CD4-positive, alpha-beta memory T cell (primary cell): ENCODE data around the gene TMEM231. TPM values are rescaled to one million over a fixed set of nuclear protein-coding genes. Genes with fewer than 3 reads are reported as not detected.
"Not testable (repeated sequence)": the region's sequence is repeated elsewhere in the genome, so short reads cannot be mapped to it uniquely, and the experiment has no call there.

ENCODE experiments used
- CTCF ChIA-PET: fragments of 350-600 bp; sonication (Branson Sonifier 250); formaldehyde crosslinking; loops from one replicate; lab custom pipeline; 2021; ENCODE audit warnings: inconsistent platforms; ENCODE audit not compliant: partially characterized antibody; lab: Charles Lee
- POLR2A ChIA-PET: fragments of 350-600 bp; sonication (Branson Sonifier 250); formaldehyde crosslinking; loops from one replicate; lab custom pipeline; 2021; ENCODE audit not compliant: partially characterized antibody; lab: Charles Lee
- DNase-seq, 5 donors: peaks; one replicate each; pipeline versions ENCODE4 v3.0.0 to v3.0.0-alpha.2; 2020 to 2022; ENCODE audit warnings: mixed read lengths in 1 of 5
- H3K27ac ChIP-seq: one replicate; pipeline ENCODE4 v1.7.0; 2013; ENCODE audit warnings: low read depth, low read length
- H3K27me3 ChIP-seq: 2 replicates; pipeline ENCODE4 v1.7.0; 2013; ENCODE audit warnings: mild to moderate bottlenecking, low read length, moderate library complexity; ENCODE audit not compliant: insufficient read depth
- H3K36me3 ChIP-seq: 2 replicates; pipeline ENCODE4 v1.7.0; 2013; ENCODE audit warnings: mild to moderate bottlenecking, low read length, moderate library complexity; ENCODE audit not compliant: insufficient read depth
- H3K4me1 ChIP-seq: 2 replicates; pipeline ENCODE4 v1.7.0; 2013; ENCODE audit warnings: mild to moderate bottlenecking, low read length, moderate library complexity; ENCODE audit not compliant: insufficient read depth
- H3K4me3 ChIP-seq, 2 donors: one replicate each; pipeline ENCODE4 v1.7.0; 2013; ENCODE audit warnings: low read length in 2 of 2, mild to moderate bottlenecking in 1 of 2
- H3K9me3 ChIP-seq, 2 donors: one replicate each; pipeline ENCODE4 v1.7.0; 2013; ENCODE audit warnings: low read length in 2 of 2, control low read depth in 1 of 2; ENCODE audit not compliant: control insufficient read depth in 1 of 2
- H3K27ac Mint-ChIP-seq, 7 donors: one replicate each; pipeline ENCODE4 v1.8.0; 2020 to 2021; ENCODE audit warnings: mixed read lengths in 7 of 7, mild to moderate bottlenecking in 6 of 7, inconsistent platforms in 3 of 7, moderate library complexity in 3 of 7
- H3K27me3 Mint-ChIP-seq, 2 donors: one replicate each; pipeline ENCODE4 v1.8.0; 2020 to 2021; ENCODE audit warnings: mixed read lengths in 2 of 2
- H3K36me3 Mint-ChIP-seq, 2 donors: one replicate each; pipeline ENCODE4 v1.8.0; 2020 to 2021; ENCODE audit warnings: mixed read lengths in 2 of 2, inconsistent platforms in 1 of 2, mild to moderate bottlenecking in 1 of 2
- H3K4me1 Mint-ChIP-seq, 4 donors: one replicate each; pipeline ENCODE4 v1.8.0; 2020 to 2021; ENCODE audit warnings: mixed read lengths in 4 of 4, mild to moderate bottlenecking in 1 of 4
- H3K4me3 Mint-ChIP-seq, 8 donors: one replicate each; pipeline ENCODE4 v1.8.0; 2020 to 2021; ENCODE audit warnings: mixed read lengths in 8 of 8, mild to moderate bottlenecking in 7 of 8, moderate library complexity in 6 of 8, inconsistent platforms in 3 of 8
- H3K9me3 Mint-ChIP-seq, 8 donors: one replicate each; pipeline ENCODE4 v1.8.0; 2020 to 2021; ENCODE audit warnings: mixed read lengths in 8 of 8, mild to moderate bottlenecking in 5 of 8, inconsistent platforms in 3 of 8, moderate library complexity in 1 of 8
- intact Hi-C: fragments of 100-400 bp; cut with micrococcal nuclease; formaldehyde crosslinking; loops from one replicate; pipeline ENCODE4 v1.15.1; 2023
- polyA plus RNA-seq, 2 donors: library from polyadenylated mRNA; unstranded; fragments of 300-500 nt; fragmentation: Illumina TruSeq; gene quantifications; one replicate each; pipeline ENCODE4 v1.2.3, GENCODE V29; 2021
- total RNA-seq, 2 experiments: library from RNA; stranded (reverse); gene quantifications; one replicate each; pipeline ENCODE4 v1.2.3, GENCODE V29; 2021

The TMEM231 gene
- total and polyA plus RNA-seq, 4 experiments from 2014 or later: 2.4 to 5.4 (median 2.8) TPM

- H3K36me3 Mint-ChIP-seq, H3K27ac ChIP-seq, H3K27me3 ChIP-seq, intact Hi-C loops, H3K27ac Mint-ChIP-seq, H3K4me1 Mint-ChIP-seq, H3K4me3 Mint-ChIP-seq, H3K4me1 ChIP-seq, DNase-seq, H3K9me3 Mint-ChIP-seq, POLR2A ChIA-PET, H3K27me3 Mint-ChIP-seq, H3K36me3 ChIP-seq, H3K4me3 ChIP-seq, H3K9me3 ChIP-seq: not testable (repeated sequence)
- CTCF ChIA-PET: interaction anchor here (1.7 kb wide), 1 partner anchor 15 kb away, joined by 8 read pairs; no protein-coding TSS in a partner anchor
These were observed 13.6 kb downstream of the TMEM231 start for GRCh38 chr16:75542462-75542861.

- Histone ChIP-seq H3K4me3 (no peak overlapping the region), H3K4me1 (no peaks in the 10 kb centered on the region), H3K27me3 (no peaks in the 10 kb centered on the region), H3K27ac (no peak overlapping the region), H3K9me3 (no peaks in the 10 kb centered on the region), H3K36me3 (no peaks in the 10 kb centered on the region)
- POLR2A ChIA-PET: interaction anchor here (1.1 kb wide), 1 partner anchor 107 kb away, joined by 3 read pairs; no protein-coding TSS in a partner anchor
- Mint-ChIP-seq H3K4me3 (no peak overlapping the region), H3K9me3 (no peaks in the 10 kb centered on the region), H3K4me1 (peaks cover 0 to 2% (median 0%) of the 10 kb centered on the region in 4 donors), H3K27ac (no peak overlapping the region), H3K27me3 (no peaks in the 10 kb centered on the region), H3K36me3 (peaks cover 0 to 7% of the 10 kb centered on the region in 2 donors)
- CTCF ChIA-PET: no interaction called here
- no peak for DNase-seq
- intact Hi-C loops: no loop called here
These were observed 14.8 kb downstream of the TMEM231 start for GRCh38 chr16:75541236-75541635.

GRCh38 chr16:75538882-75539565 lies 17.0 kb downstream of the TMEM231 start:
- H3K27ac Mint-ChIP-seq, H3K36me3 Mint-ChIP-seq, H3K4me1 ChIP-seq, POLR2A ChIA-PET, intact Hi-C loops, H3K4me3 ChIP-seq, H3K27ac ChIP-seq, H3K36me3 ChIP-seq, H3K4me3 Mint-ChIP-seq, H3K4me1 Mint-ChIP-seq, H3K27me3 Mint-ChIP-seq, H3K9me3 ChIP-seq, DNase-seq, H3K27me3 ChIP-seq, H3K9me3 Mint-ChIP-seq: not testable (repeated sequence)
- CTCF ChIA-PET: interaction anchor here (0.5 kb wide), 1 partner anchor 19 kb away, joined by 3 read pairs; no protein-coding TSS in a partner anchor

DNA sequence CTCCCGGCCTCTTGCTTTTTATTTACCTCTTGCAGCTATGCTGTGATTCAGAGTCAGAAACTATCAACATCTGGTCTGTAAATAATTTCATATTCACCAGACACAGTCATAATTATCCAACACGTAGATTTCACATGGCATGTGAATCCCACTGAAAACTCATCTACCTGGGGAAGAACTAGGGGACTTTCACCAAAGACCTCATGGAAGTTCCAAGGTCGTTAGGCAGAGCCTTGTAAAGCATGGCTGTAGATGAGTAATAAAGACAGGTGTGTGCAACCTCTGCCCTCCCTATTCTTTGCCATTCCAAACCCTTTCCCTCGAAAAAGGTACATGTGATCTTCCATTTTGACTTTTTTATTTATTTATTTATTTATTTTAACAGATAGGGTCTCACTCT lies 18.3 kb downstream of the TMEM231 start:
- CTCF ChIA-PET: no interaction called here
- no peak overlapping the region for H3K4me3 Mint-ChIP-seq

DNA sequence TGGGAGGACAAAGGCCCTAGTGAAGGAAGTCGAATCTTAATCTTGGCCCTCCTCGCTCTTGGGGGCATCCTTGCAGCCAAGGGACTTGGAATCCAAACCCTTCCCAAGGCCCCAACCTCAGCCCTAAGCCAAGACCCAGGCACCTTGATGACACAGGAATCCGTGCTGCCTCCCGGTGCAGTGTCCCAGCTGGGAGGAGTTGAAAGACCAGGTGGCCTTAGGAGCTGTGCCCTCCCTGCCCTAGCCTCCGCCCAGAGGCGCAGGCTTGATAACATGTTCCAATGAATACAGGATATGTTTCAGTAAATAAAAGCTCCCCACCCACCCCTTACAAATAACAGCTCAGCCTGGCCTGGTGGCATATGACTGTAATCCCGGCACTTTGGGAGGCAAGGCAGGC lies 20.2 kb downstream of the TMEM231 start, which contains the start of gene CHST5:
Gene CHST5 (minus strand): TSS at position 208 of the 400 bp plus-strand sequence. CDS start 5,724 bp downstream, outside the sequence.
- H3K36me3 ChIP-seq: no peaks in the 10 kb centered on the region
- POLR2A ChIA-PET: no interaction called here
- no peak within 1 kb of the TSS for H3K4me3 ChIP-seq
- peaks cover 0 to 2% (median 0%) of the 10 kb centered on the region in 4 donors for H3K4me1 Mint-ChIP-seq
- H3K9me3 Mint-ChIP-seq: no peaks in the 10 kb centered on the region
- intact Hi-C loops: no loop called here
- no peak within 1 kb of the TSS for H3K27ac ChIP-seq
- no peaks in the 10 kb centered on the region for H3K27me3 Mint-ChIP-seq
- no peak within 1 kb of the TSS for H3K27ac Mint-ChIP-seq
- H3K9me3 ChIP-seq: no peaks in the 10 kb centered on the region
- CTCF ChIA-PET: no interaction called here
- no peaks in the 10 kb centered on the region for H3K4me1 ChIP-seq
- no peak for DNase-seq
- H3K4me3 Mint-ChIP-seq: no peak within 1 kb of the TSS
- no peaks in the 10 kb centered on the region for H3K36me3 Mint-ChIP-seq
- no peaks in the 10 kb centered on the region for H3K27me3 ChIP-seq

More for the DNA sequence above, 18.3 kb downstream of the TMEM231 start:
- Histone ChIP-seq H3K4me1 (no peaks in the 10 kb centered on the region), H3K36me3 (no peaks in the 10 kb centered on the region), H3K4me3 (no peak overlapping the region), H3K27me3 (no peaks in the 10 kb centered on the region), H3K27ac (no peak overlapping the region), H3K9me3 (no peaks in the 10 kb centered on the region)
- Mint-ChIP-seq H3K27ac (no peak overlapping the region), H3K36me3 (no peaks in the 10 kb centered on the region), H3K9me3 (no peaks in the 10 kb centered on the region), H3K4me1 (peaks cover 0 to 2% (median 0%) of the 10 kb centered on the region in 4 donors), H3K27me3 (no peaks in the 10 kb centered on the region)
- POLR2A ChIA-PET: no interaction called here
- DNase-seq: no peak
- intact Hi-C loops: no loop called here

- H3K36me3 ChIP-seq: no peaks in the 10 kb centered on the region
- no peaks in the 10 kb centered on the region for H3K27me3 ChIP-seq
- H3K4me3 ChIP-seq: no peak overlapping the region
- H3K4me1 ChIP-seq: no peaks in the 10 kb centered on the region
- no peak overlapping the region for H3K27ac ChIP-seq
- Mint-ChIP-seq H3K27me3 (no peaks in the 10 kb centered on the region), H3K4me1 (peaks cover 0 to under 1% (median 0%) of the 10 kb centered on the region in 4 donors), H3K9me3 (no peaks in the 10 kb centered on the region), H3K36me3 (no peaks in the 10 kb centered on the region), H3K27ac (no peak overlapping the region), H3K4me3 (no peak overlapping the region)
- no peak for DNase-seq
- CTCF ChIA-PET: no interaction called here
- intact Hi-C loops: no loop called here
- POLR2A ChIA-PET: no interaction called here
- no peaks in the 10 kb centered on the region for H3K9me3 ChIP-seq
These were observed 20.7 kb downstream of the TMEM231 start for GRCh38 chr16:75535211-75535843.

DNA sequence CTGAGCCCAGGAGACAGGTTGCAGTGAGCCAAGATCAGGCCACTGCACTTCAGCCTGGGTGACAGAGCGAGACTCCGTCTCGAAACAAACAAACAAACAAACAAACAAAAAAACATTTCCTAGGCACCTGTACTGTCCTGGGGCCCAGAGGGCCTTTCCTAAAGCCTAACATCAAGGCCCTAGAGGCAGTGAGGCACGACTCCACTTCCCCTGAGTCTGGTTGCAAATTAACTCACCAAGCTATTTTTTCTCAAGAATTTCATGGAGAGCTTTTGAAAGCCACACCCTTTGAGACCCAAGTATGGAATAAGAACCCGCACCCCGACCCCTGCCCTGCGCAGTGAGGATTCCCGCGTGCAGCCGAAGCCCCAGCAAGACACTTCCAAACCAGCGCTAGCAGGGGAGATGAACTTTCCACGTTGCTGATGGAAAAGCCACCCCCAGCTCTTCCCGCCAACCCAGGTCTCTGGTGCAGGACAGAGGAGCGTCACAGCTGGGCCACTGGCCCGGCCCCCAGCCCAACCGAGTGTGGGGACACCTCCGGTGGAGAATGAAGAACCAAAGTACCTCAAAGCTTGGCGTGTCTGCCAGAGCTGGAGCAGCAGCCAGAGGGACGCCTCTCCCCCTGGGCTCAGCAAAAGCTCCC lies 21.4 kb downstream of the TMEM231 start:
- no peaks in the 10 kb centered on the region for H3K4me1 ChIP-seq
- Mint-ChIP-seq H3K9me3 (no peaks in the 10 kb centered on the region), H3K36me3 (no peaks in the 10 kb centered on the region), H3K27ac (no peak overlapping the region), H3K27me3 (no peaks in the 10 kb centered on the region), H3K4me1 (no peaks in the 10 kb centered on the region), H3K4me3 (no peak overlapping the region)
- no peaks in the 10 kb centered on the region for H3K27me3 ChIP-seq
- CTCF ChIA-PET: interaction anchor here (0.6 kb wide), 1 partner anchor 1645 kb away, joined by 3 read pairs; no protein-coding TSS in a partner anchor
- POLR2A ChIA-PET: no interaction called here
- no peak overlapping the region for H3K4me3 ChIP-seq
- no peaks in the 10 kb centered on the region for H3K36me3 ChIP-seq
- H3K9me3 ChIP-seq: no peaks in the 10 kb centered on the region
- intact Hi-C loops: no loop called here
- no peak for DNase-seq
- no peak overlapping the region for H3K27ac ChIP-seq
